K562 (cell line): Measurements from ENCODE around the gene DNAJC18. TPM values are rescaled to one million over a fixed set of nuclear protein-coding genes. Genes with fewer than 3 reads are reported as not detected.

Experiments used
- ATAC-seq: fragments of 200-7000 bp; cut with Tn5 transposase; 3 replicates; pipeline ENCODE4 v1.9.1; 2020; ENCODE audit warnings: moderate library complexity
- BruUV-seq: library from RNA; stranded (reverse); fragments of 400-500 nt; replicated peaks from 2 replicates; lab custom pipeline; 2021; lab: Mats Ljungman, UMichigan
- CTCF ChIA-PET: fragments of 300-600 bp; formaldehyde crosslinking; extraction: SDS; loops from one replicate; lab custom pipeline; 2021; ENCODE audit warnings: low intra/inter-chr PET ratio; lab: Yijun Ruan, JAX
- POLR2A ChIA-PET: fragments of 300-600, 350-650 bp; sonication (Branson Sonifier 250); formaldehyde crosslinking; extraction: SDS; loops from one replicate; lab custom pipeline; 2021; ENCODE audit warnings: antibody characterized with exemption, inconsistent platforms; lab: Yijun Ruan, JAX
- DNase-seq, 4 experiments: peaks; one replicate each; pipeline versions ENCODE4 v3.0.0 to v3.0.0-alpha.2; 2011 to 2018; ENCODE audit warnings: low spot score in 3 of 4, mixed read lengths in 3 of 4; ENCODE audit errors: extremely low read depth in 1 of 4
- FAIRE-seq: peaks from 2 replicates; lab custom pipeline; 2011; peaks lifted over from hg19 to GRCh38; lab: Jason Lieb, UNC
- H2AFZ ChIP-seq: 2 replicates; pipeline ENCODE4 v1.6.0; 2011; ENCODE audit warnings: low read depth, low read length, control low read depth, inconsistent platforms
- H3K27ac ChIP-seq: fragments of 200-600 bp; 3 replicates; pipeline ENCODE4 v1.8.0; 2011; ENCODE audit warnings: low read depth, mild to moderate bottlenecking, control low read depth, inconsistent platforms, low read length, moderate library complexity, mixed read lengths; ENCODE audit errors: extremely low read depth
- H3K27me3 ChIP-seq, 2 experiments: fragments of 300-600 bp in 1 of 2; 2 replicates in 1 of 2; 3 replicates in 1 of 2; pipeline versions ENCODE4 v1.6.0 to v1.8.0; 2011; ENCODE audit warnings: inconsistent platforms in 2 of 2, low read length in 2 of 2, mild to moderate bottlenecking in 1 of 2, mixed read lengths in 1 of 2, moderate library complexity in 1 of 2; ENCODE audit not compliant: control insufficient read depth in 2 of 2, insufficient read depth in 2 of 2
- H3K36me3 ChIP-seq: fragments of 300-600 bp; 3 replicates; pipeline ENCODE4 v1.8.0; 2011; ENCODE audit warnings: mild to moderate bottlenecking, low read length, inconsistent platforms; ENCODE audit not compliant: control insufficient read depth, insufficient read depth
- H3K4me1 ChIP-seq, 2 experiments: fragments of 200-600 bp in 1 of 2; replicated peaks in 1 of 2; 2 replicates in 1 of 2; 3 replicates in 1 of 2; pipeline versions ENCODE4 v1.5.1 to v1.8.0; 2011; ENCODE audit warnings: inconsistent platforms in 2 of 2, low read length in 2 of 2, mild to moderate bottlenecking in 1 of 2, mixed read lengths in 1 of 2, moderate library complexity in 1 of 2; ENCODE audit not compliant: control insufficient read depth in 2 of 2, insufficient read depth in 2 of 2
- H3K4me2 ChIP-seq: 2 replicates; pipeline ENCODE4 v1.6.1; 2011; ENCODE audit warnings: low read length, control low read depth, inconsistent platforms, mixed read lengths; ENCODE audit not compliant: insufficient read depth
- H3K4me3 ChIP-seq: fragments of 200-600 bp; sonication (generic), shearing (Covaris generic); 2 replicates; pipeline ENCODE4 v1.5.1; 2016; ENCODE audit warnings: control low read depth, inconsistent platforms
- H3K79me2 ChIP-seq: fragments of 200-600 bp; 3 replicates; pipeline ENCODE4 v1.8.0; 2011; ENCODE audit warnings: low read length, inconsistent platforms; ENCODE audit not compliant: control insufficient read depth, insufficient read depth
- H3K9ac ChIP-seq, 2 experiments: 2 replicates each; pipeline versions ENCODE4 v1.6.0 to v1.6.1; 2011; ENCODE audit warnings: low read depth in 2 of 2, low read length in 2 of 2, control low read depth in 1 of 2, inconsistent platforms in 1 of 2, mild to moderate bottlenecking in 1 of 2, mixed read lengths in 1 of 2; ENCODE audit not compliant: insufficient read depth in 1 of 2
- H3K9me1 ChIP-seq: one replicate; pipeline ENCODE4 v1.6.0; 2011; ENCODE audit warnings: inconsistent platforms, mild to moderate bottlenecking, low read length, moderate library complexity; ENCODE audit not compliant: control insufficient read depth, insufficient read depth
- H3K9me3 ChIP-seq: replicated peaks from 2 replicates; pipeline ENCODE4 v1.5.1; 2011; ENCODE audit warnings: low read depth, low read length, inconsistent platforms; ENCODE audit not compliant: control insufficient read depth, insufficient read depth
- H4K20me1 ChIP-seq: replicated peaks from 2 replicates; pipeline ENCODE4 v1.6.1; 2011; ENCODE audit warnings: low read length, inconsistent platforms, mixed read lengths; ENCODE audit not compliant: control insufficient read depth, insufficient read depth
- BHLHE40 ChIP-seq: IDR thresholded peaks from 2 replicates; pipeline ENCODE4 v1.6.1; 2011; ENCODE audit warnings: low read length, improper control_type of control experiment
- BRD4 ChIP-seq: fragments of 200-600 bp; sonication (generic); IDR thresholded peaks from 2 replicates; pipeline ENCODE4 v1.6.1; 2017; ENCODE audit warnings: inconsistent platforms
- CBX3 ChIP-seq, 2 experiments: IDR thresholded peaks; 1 replicate in 1 of 2; 2 replicates in 1 of 2; pipeline ENCODE4 v1.6.1; 2012; ENCODE audit warnings: inconsistent platforms in 2 of 2, low read length in 2 of 2, borderline replicate concordance in 1 of 2, control low read depth in 1 of 2
- E2F3 ChIP-seq: fragments of 250-450 bp; sonication (Bioruptor Pico); IDR thresholded peaks from 2 replicates; pipeline ENCODE4 v1.4.0; 2020; ENCODE audit warnings: mild to moderate bottlenecking
- GTF2E2 ChIP-seq: fragments of 200-800 bp; sonication (Bioruptor generic); IDR thresholded peaks from 2 replicates; pipeline ENCODE4 v1.6.1; 2016; ENCODE audit warnings: missing genetic modification characterization, missing compliant biosample characterization
- KDM1A ChIP-seq, 2 experiments: fragments of 450-650 bp; IDR thresholded peaks; 2 replicates each; pipeline ENCODE4 v1.6.1; 2016; ENCODE audit warnings: mild to moderate bottlenecking in 2 of 2
- MEIS2 ChIP-seq: fragments of 450-650 bp; IDR thresholded peaks from 2 replicates; pipeline ENCODE4 v1.6.1; 2014; ENCODE audit warnings: mild to moderate bottlenecking; ENCODE audit not compliant: partially characterized antibody
- RAD21 ChIP-seq, 2 experiments: fragments of 250-450 bp in 1 of 2; fragments of 450-650 bp in 1 of 2; sonication (Bioruptor Pico) in 1 of 2; formaldehyde crosslinking in 1 of 2; IDR thresholded peaks in 1 of 2; conservative IDR thresholded peaks in 1 of 2; 2 replicates each; pipeline versions ENCODE4 v1.4.0 to v1.8.0; 2020 to 2022; ENCODE audit warnings: mild to moderate bottlenecking in 2 of 2, moderate library complexity in 1 of 2
- TAF1 ChIP-seq: IDR thresholded peaks from 2 replicates; pipeline ENCODE4 v1.6.1; 2011; ENCODE audit warnings: mild to moderate bottlenecking, low read length, moderate library complexity; ENCODE audit not compliant: insufficient read depth, control insufficient read depth, severe bottlenecking; ENCODE audit errors: extremely low read depth
- ZEB2 ChIP-seq: fragments of 450-650 bp; IDR thresholded peaks from 2 replicates; pipeline ENCODE4 v1.6.1; 2016
- ZNF583 ChIP-seq: fragments of 250-450 bp; sonication (Bioruptor Pico); IDR thresholded peaks from 2 replicates; pipeline ENCODE4 v1.4.0; 2020
- WGBS: fragments of 100-300 bp; shearing (Covaris generic); methylation state at CpG from one replicate; pipeline ENCODE4 v1.1.6; 2016; ENCODE audit warnings: low coverage, mixed read lengths; ENCODE audit not compliant: insufficient coverage; ENCODE audit errors: missing lambda C conversion rate; 5-methylcytosine and 5-hydroxymethylcytosine counted together
- in situ Hi-C: fragments of 300-500 bp; cut with MboI; formaldehyde crosslinking; loops from 4 replicates; pipeline ENCODE4 v1.15.0; 2018; ENCODE audit warnings: inconsistent platforms, mixed read lengths
- intact Hi-C: fragments of 100-400 bp; cut with micrococcal nuclease; formaldehyde crosslinking; loops from 2 replicates; pipeline ENCODE4 v1.14.2; 2022
- polyA plus RNA-seq, 8 experiments: library from polyadenylated mRNA; depleted of rRNA in 4 of 8; stranded (reverse) in 5 of 8; unstranded in 3 of 8; fragments of >200 nt; fragmentation: Nextera tagmentation in 2 of 8; fragmentation: Illumina TruSeq in 1 of 8; extraction: Ambion mirVana in 2 of 8; extraction: Trizol in 1 of 8; gene quantifications; 2 replicates each; pipeline versions ENCODE4 v1.2.1 to v1.2.3, GENCODE V29; 2011 to 2014; ENCODE audit warnings: inconsistent platforms in 1 of 8, missing spikeins in 1 of 8
- total RNA-seq, 7 experiments: library from RNA; depleted of rRNA in 6 of 7; stranded (reverse); fragments of >200 nt in 6 of 7; fragmentation: Illumina TruSeq in 2 of 7; extraction: Trizol in 2 of 7; gene quantifications; 2 replicates each; pipeline versions ENCODE4 v1.2.1 to v1.2.3, GENCODE V29; 2011 to 2021; ENCODE audit warnings: low replicate concordance in 1 of 7
- TF ChIP-seq, protein P1 (sequence below): fragments of 450-650 bp; formaldehyde crosslinking; IDR thresholded peaks from 2 replicates; pipeline ENCODE4 v1.4.0; 2022; ENCODE audit warnings: missing genetic modification characterization
- TF ChIP-seq, protein P2 (sequence below): fragments of 200-800 bp; sonication (Bioruptor generic); IDR thresholded peaks from 2 replicates; pipeline ENCODE4 v1.6.1; 2017; ENCODE audit warnings: missing genetic modification characterization, missing compliant biosample characterization
- TF ChIP-seq, protein P3 (sequence below): fragments of 200-800 bp; sonication (Bioruptor generic); IDR thresholded peaks from 2 replicates; pipeline ENCODE4 v1.6.1; 2017; ENCODE audit warnings: missing genetic modification characterization, missing compliant biosample characterization

DNAJC18 gene
- total and polyA plus RNA-seq, 9 of the 15 experiments (the other 6 are each of a cell fraction or from before 2014, with no cell fraction given) = 1.5 to 13.3 (median 7.5) TPM

DNA sequence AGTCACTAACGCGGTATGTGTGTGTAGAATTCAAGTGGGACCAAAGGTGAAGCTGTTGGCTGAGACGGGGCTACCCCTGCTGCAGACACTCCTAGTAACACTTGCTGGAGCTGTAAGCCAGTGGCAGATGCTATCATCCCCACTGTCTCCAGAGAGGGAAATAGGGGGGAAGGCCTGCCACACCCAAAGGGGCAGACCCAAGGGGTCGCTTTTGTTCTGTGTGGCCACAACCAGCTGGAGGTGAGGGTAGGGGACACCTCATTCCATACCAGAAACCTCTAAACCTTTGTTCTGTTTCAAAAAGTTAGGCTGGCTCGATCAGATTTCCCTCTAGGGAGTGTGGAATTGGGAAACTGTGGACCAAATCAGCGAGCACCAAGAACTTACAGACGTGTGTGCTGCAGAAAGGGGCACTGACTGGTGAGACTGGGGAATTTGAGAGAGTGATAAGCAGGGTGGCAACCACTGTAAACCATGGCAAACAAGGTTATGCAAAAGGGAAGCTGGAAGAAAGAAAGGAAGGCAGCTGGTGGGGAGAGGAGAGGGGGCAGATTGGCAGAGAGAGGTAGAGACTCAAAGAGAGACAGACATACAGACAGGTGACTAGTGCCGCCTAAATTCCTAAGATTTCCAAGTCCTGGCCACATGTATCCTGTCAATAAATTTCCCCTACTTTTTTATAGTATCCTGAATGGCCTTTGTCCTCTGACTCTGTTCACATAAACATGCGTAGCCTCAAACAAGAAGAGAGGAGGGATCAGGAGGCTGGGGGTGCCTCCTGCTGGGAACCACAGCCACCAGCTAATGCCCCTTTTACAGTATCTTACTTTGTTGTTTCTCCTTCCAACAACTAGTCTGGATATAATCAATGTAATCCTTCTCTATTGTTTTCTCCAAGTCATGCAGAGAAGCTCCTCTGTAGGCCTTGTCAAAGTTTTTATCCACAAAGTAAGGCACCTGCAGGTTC, 19.8 kb downstream of the DNAJC18 start (continued):
- TF ChIP-seq RAD21 (CRISPR knock-in tag; conservative IDR thresholded peaks at IDR 0.05 in 1 of 2, IDR thresholded peaks at IDR 0.05 in 1 of 2) (peak; percentile 18 to 64; a peak in 3 of 4 replicates), KDM1A (IDR thresholded peaks at IDR 0.05) (no peak), BHLHE40 (no peak), BRD4 (no peak)
- TF ChIP-seq, protein P1, sequence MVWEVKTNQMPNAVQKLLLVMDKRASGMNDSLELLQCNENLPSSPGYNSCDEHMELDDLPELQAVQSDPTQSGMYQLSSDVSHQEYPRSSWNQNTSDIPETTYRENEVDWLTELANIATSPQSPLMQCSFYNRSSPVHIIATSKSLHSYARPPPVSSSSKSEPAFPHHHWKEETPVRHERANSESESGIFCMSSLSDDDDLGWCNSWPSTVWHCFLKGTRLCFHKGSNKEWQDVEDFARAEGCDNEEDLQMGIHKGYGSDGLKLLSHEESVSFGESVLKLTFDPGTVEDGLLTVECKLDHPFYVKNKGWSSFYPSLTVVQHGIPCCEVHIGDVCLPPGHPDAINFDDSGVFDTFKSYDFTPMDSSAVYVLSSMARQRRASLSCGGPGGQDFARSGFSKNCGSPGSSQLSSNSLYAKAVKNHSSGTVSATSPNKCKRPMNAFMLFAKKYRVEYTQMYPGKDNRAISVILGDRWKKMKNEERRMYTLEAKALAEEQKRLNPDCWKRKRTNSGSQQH (CRISPR knock-in tag) = no peak
- TF ChIP-seq, all 486 proteins: peak for 4

DNA sequence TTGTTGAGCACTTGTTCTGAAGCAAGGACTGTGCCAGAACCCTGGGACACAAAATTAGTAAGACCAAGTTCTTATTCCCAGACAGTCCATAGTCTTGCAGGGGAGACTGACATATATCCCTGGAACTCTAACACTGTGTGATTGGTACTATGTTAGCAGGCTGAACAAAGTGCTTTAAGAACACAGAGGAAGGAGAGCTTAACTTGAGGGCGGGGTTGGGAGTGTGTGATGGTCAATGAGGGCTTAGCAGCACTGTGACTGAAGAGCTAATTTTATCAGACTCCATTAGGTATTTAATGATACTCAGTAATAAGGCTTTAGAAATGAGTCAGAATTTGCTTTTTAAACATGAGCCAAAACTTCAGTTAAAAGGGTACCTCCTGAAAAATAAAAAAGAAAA, 20.5 kb downstream of the DNAJC18 start:
- FAIRE-seq (no peak), DNase-seq (no peak), ATAC-seq (no peak)
- no peaks in the 10 kb centered on the region for H3K36me3 ChIP-seq
- peaks cover 7 to 13% of the 10 kb centered on the region in 2 experiments for H3K4me1 ChIP-seq
- H3K9ac ChIP-seq = no peak overlapping the region
- intact Hi-C loops (loop anchor here (5.0 kb wide), 1 partner anchor 131 kb away; no protein-coding TSS in a partner anchor), in situ Hi-C loops (loop anchor here (10.0 kb wide), 1 partner anchor 346 kb away; no protein-coding TSS in a partner anchor)
- H3K4me2 ChIP-seq = no peak overlapping the region
- no peak overlapping the region for H2AFZ ChIP-seq
- no peaks in the 10 kb centered on the region for H3K9me1 ChIP-seq
- 77% methylated on average over 1 of the region's 1 CpG for WGBS
- ChIA-PET POLR2A (interaction anchor here (0.7 kb wide), 1 partner anchor 144 kb away, joined by 3 read pairs; no protein-coding TSS in a partner anchor), CTCF (no interaction called here)
- no peaks in the 10 kb centered on the region for H4K20me1 ChIP-seq
- no peaks in the 10 kb centered on the region for H3K9me3 ChIP-seq
- no peak overlapping the region for H3K27ac ChIP-seq
- no peaks in the 10 kb centered on the region for H3K27me3 ChIP-seq
- H3K79me2 ChIP-seq = no peaks in the 10 kb centered on the region
- BruUV-seq = no TSS peak
- no peak overlapping the region for H3K4me3 ChIP-seq
- TF ChIP-seq RAD21 (CRISPR knock-in tag; conservative IDR thresholded peaks at IDR 0.05 in 1 of 2, IDR thresholded peaks at IDR 0.05 in 1 of 2) = no peak
- no peak for TF ChIP-seq ZNF583 (CRISPR knock-in tag)
- no peak for TF ChIP-seq TAF1
- TF ChIP-seq, protein P2, sequence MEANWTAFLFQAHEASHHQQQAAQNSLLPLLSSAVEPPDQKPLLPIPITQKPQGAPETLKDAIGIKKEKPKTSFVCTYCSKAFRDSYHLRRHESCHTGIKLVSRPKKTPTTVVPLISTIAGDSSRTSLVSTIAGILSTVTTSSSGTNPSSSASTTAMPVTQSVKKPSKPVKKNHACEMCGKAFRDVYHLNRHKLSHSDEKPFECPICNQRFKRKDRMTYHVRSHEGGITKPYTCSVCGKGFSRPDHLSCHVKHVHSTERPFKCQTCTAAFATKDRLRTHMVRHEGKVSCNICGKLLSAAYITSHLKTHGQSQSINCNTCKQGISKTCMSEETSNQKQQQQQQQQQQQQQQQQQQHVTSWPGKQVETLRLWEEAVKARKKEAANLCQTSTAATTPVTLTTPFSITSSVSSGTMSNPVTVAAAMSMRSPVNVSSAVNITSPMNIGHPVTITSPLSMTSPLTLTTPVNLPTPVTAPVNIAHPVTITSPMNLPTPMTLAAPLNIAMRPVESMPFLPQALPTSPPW (CRISPR knock-in tag) = no peak
- TF ChIP-seq, protein P3, sequence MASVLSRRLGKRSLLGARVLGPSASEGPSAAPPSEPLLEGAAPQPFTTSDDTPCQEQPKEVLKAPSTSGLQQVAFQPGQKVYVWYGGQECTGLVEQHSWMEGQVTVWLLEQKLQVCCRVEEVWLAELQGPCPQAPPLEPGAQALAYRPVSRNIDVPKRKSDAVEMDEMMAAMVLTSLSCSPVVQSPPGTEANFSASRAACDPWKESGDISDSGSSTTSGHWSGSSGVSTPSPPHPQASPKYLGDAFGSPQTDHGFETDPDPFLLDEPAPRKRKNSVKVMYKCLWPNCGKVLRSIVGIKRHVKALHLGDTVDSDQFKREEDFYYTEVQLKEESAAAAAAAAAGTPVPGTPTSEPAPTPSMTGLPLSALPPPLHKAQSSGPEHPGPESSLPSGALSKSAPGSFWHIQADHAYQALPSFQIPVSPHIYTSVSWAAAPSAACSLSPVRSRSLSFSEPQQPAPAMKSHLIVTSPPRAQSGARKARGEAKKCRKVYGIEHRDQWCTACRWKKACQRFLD (CRISPR knock-in tag) = no peak
- no peak for TF ChIP-seq GTF2E2 (tag)
- TF ChIP-seq E2F3 (CRISPR knock-in tag) = no peak
- TF ChIP-seq MEIS2 = no peak
- no peak for TF ChIP-seq CBX3 (IDR thresholded peaks at IDR 0.05; ENCODE audit: borderline replicate concordance in 1 of 2, low read length in 2 of 2)
- TF ChIP-seq ZEB2 = no peak
